B cell (primary cell): ENCODE measurements around the gene C4orf33. TPM values are rescaled to one million over a fixed set of nuclear protein-coding genes. Genes with fewer than 3 reads are reported as not detected.

ENCODE experiments used
- ATAC-seq: fragments of 200-7000 bp; cut with Tn5 transposase; one replicate; pipeline ENCODE4 v1.10.0; 2021; ENCODE audit warnings: low read depth, mild to moderate bottlenecking, moderate number of reproducible peaks, moderate library complexity
- CTCF ChIA-PET: fragments of 350-600 bp; sonication (Branson Sonifier 250); formaldehyde crosslinking; loops from one replicate; lab custom pipeline; 2021; ENCODE audit warnings: antibody characterized with exemption, inconsistent platforms; lab: Charles Lee
- POLR2A ChIA-PET: fragments of 350-600 bp; sonication (Branson Sonifier 250); formaldehyde crosslinking; loops from one replicate; lab custom pipeline; 2021; ENCODE audit warnings: antibody characterized with exemption; lab: Charles Lee
- DNase-seq: peaks from one replicate; pipeline ENCODE4 v3.0.0; 2013
- H2AFZ ChIP-seq: 2 replicates; pipeline ENCODE4 v1.6.1; 2012; ENCODE audit warnings: mild to moderate bottlenecking, low read depth, low read length; ENCODE audit not compliant: insufficient read depth, poor library complexity, severe bottlenecking
- H3K27ac ChIP-seq, 2 donors: 1 replicate in 1 of 2; 2 replicates in 1 of 2; pipeline ENCODE4 v1.5.1; 2012 to 2013; ENCODE audit warnings: low read length in 2 of 2, mild to moderate bottlenecking in 2 of 2, moderate library complexity in 1 of 2
- H3K27me3 ChIP-seq, 4 experiments: fragments of 200-600 bp in 1 of 4; sonication (generic) in 1 of 4; replicated peaks in 1 of 4; 1 replicate in 2 of 4; 2 replicates in 2 of 4; pipeline versions ENCODE4 v1.6.1 to v1.7.0; 2013 to 2016; ENCODE audit warnings: low read length in 3 of 4, mild to moderate bottlenecking in 2 of 4, mixed read lengths in 1 of 4, moderate library complexity in 1 of 4; ENCODE audit not compliant: insufficient read depth in 4 of 4, control insufficient read depth in 3 of 4; ENCODE audit errors: control extremely low read depth in 1 of 4
- H3K36me3 ChIP-seq, 2 experiments: replicated peaks in 1 of 2; 1 replicate in 1 of 2; 2 replicates in 1 of 2; pipeline versions ENCODE4 v1.6.1 to v1.7.1; 2013; ENCODE audit warnings: low read length in 1 of 2; ENCODE audit not compliant: insufficient read depth in 2 of 2, control insufficient read depth in 1 of 2; ENCODE audit errors: control extremely low read depth in 1 of 2, extremely low read depth in 1 of 2
- H3K4me1 ChIP-seq, 2 donors: fragments of 200-600 bp in 1 of 2; sonication (generic) in 1 of 2; 1 replicate in 1 of 2; 2 replicates in 1 of 2; pipeline versions ENCODE4 v1.5.1 to v1.6.1; 2013 to 2017; ENCODE audit warnings: low read length in 2 of 2; ENCODE audit not compliant: control insufficient read depth in 2 of 2, insufficient read depth in 2 of 2
- H3K4me2 ChIP-seq: replicated peaks from 2 replicates; pipeline ENCODE3; 2012; ENCODE audit warnings: mild to moderate bottlenecking, low read depth, low read length; ENCODE audit not compliant: poor library complexity, severe bottlenecking
- H3K4me3 ChIP-seq, 5 experiments: fragments of 200-600 bp in 1 of 5; sonication (generic) in 1 of 5; 1 replicate in 3 of 5; 2 replicates in 2 of 5; pipeline versions ENCODE4 v1.5.1 to v1.7.0; 2011 to 2016; ENCODE audit warnings: low read length in 4 of 5, mild to moderate bottlenecking in 4 of 5, low read depth in 2 of 5, control low read depth in 1 of 5, moderate library complexity in 1 of 5; ENCODE audit not compliant: insufficient read depth in 1 of 5; ENCODE audit errors: control extremely low read depth in 1 of 5, extremely low read depth in 1 of 5
- H3K79me2 ChIP-seq: fragments of 200-600 bp; sonication (generic); one replicate; pipeline ENCODE4 v1.6.0; 2016; ENCODE audit warnings: low read length; ENCODE audit not compliant: control insufficient read depth, insufficient read depth
- H3K9ac ChIP-seq: fragments of 200-600 bp; sonication (generic); 2 replicates; pipeline ENCODE4 v1.6.1; 2017; ENCODE audit warnings: mild to moderate bottlenecking, low read length, moderate library complexity
- H3K9me3 ChIP-seq, 3 donors: one replicate each; pipeline versions ENCODE4 v1.6.1 to v1.7.1; 2013; ENCODE audit warnings: low read length in 2 of 3; ENCODE audit not compliant: control insufficient read depth in 2 of 3, insufficient read depth in 1 of 3; ENCODE audit errors: control extremely low read depth in 1 of 3
- H4K20me1 ChIP-seq: 2 replicates; pipeline ENCODE4 v1.6.0; 2012; ENCODE audit warnings: mild to moderate bottlenecking, low read length; ENCODE audit not compliant: insufficient read depth, control insufficient read depth, poor library complexity, severe bottlenecking
- H3K27ac Mint-ChIP-seq: one replicate; pipeline ENCODE4 v1.8.0; 2021; ENCODE audit warnings: mixed read lengths
- H3K27me3 Mint-ChIP-seq: one replicate; pipeline ENCODE4 v1.8.0; 2021; ENCODE audit warnings: mixed read lengths
- H3K4me1 Mint-ChIP-seq: one replicate; pipeline ENCODE4 v1.8.0; 2021; ENCODE audit warnings: mixed read lengths
- H3K4me3 Mint-ChIP-seq: one replicate; pipeline ENCODE4 v1.8.0; 2021; ENCODE audit warnings: mixed read lengths
- H3K9me3 Mint-ChIP-seq: one replicate; pipeline ENCODE4 v1.8.0; 2022; ENCODE audit warnings: mixed read lengths; ENCODE audit not compliant: insufficient read depth
- EZH2 ChIP-seq: IDR thresholded peaks from 2 replicates; pipeline ENCODE4 v1.6.1; 2012; ENCODE audit warnings: borderline replicate concordance, low read depth, mild to moderate bottlenecking, moderate library complexity, low read length; ENCODE audit not compliant: insufficient read depth, poor library complexity, severe bottlenecking
- WGBS: methylation state at CpG from one replicate; pipeline ENCODE4 v1.1.5; 2013; ENCODE audit warnings: missing lambda C conversion rate; ENCODE audit not compliant: insufficient coverage; 5-methylcytosine and 5-hydroxymethylcytosine counted together
- intact Hi-C: fragments of 100-400 bp; cut with micrococcal nuclease; formaldehyde crosslinking; loops from one replicate; pipeline ENCODE4 v1.10.0; 2022
- polyA plus RNA-seq: library from polyadenylated mRNA; depleted of rRNA; stranded (reverse); fragments of >200 nt; gene quantifications from 2 replicates; pipeline ENCODE4 v1.2.3, GENCODE V29; 2012
- total RNA-seq, 2 donors: library from RNA; stranded (reverse); fragments of 120-200 nt in 1 of 2; gene quantifications; 1 replicate in 1 of 2; 2 replicates in 1 of 2; pipeline versions ENCODE4 v1.2.3 to v1.2.4, GENCODE V29; 2013 to 2022
- TF ChIP-seq, protein P1 (sequence below): fragments of 200-600 bp; IDR thresholded peaks from one replicate; pipeline ENCODE4 v1.8.0; 2022; ENCODE audit warnings: antibody characterized with exemption, mild to moderate bottlenecking

The C4orf33 gene
- total and polyA plus RNA-seq, 2 donors (not counting 1 experiment from before 2014, with no cell fraction given): 9.0 to 9.5 TPM

DNA sequence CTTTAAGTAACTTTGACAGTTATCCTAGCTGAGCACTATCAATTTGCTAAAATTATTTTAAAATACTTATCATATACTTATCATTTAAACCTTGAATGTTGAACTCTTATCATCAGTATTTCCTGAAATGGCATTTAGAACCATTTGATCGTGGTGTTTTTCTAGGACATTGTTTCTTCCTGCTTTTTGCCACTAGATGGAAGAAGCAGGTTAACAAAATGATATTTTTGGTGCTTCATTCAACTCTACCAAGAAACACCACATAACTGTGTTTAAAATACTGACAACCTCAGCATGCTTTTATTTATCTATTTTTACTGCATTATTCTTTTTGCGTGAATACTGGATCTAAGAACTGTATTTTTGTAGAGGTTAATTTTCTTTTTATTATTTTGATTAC, 44.6 kb downstream of the C4orf33 start:
- POLR2A ChIA-PET: no interaction called here
- Mint-ChIP-seq H3K4me1 (no peaks in the 10 kb centered on the region), H3K4me3 (no peak overlapping the region), H3K9me3 (no peaks in the 10 kb centered on the region), H3K27ac (no peak overlapping the region), H3K27me3 (peaks cover 11% of the 10 kb centered on the region)
- no peaks in the 10 kb centered on the region for H3K4me1 ChIP-seq
- CTCF ChIA-PET: no interaction called here
- no peak for DNase-seq
- H2AFZ ChIP-seq: no peak overlapping the region
- intact Hi-C loops: no loop called here
- no peaks in the 10 kb centered on the region for H3K36me3 ChIP-seq
- no peaks in the 10 kb centered on the region for H3K9me3 ChIP-seq
- no peak overlapping the region for H3K27ac ChIP-seq
- TF ChIP-seq, protein P1, sequence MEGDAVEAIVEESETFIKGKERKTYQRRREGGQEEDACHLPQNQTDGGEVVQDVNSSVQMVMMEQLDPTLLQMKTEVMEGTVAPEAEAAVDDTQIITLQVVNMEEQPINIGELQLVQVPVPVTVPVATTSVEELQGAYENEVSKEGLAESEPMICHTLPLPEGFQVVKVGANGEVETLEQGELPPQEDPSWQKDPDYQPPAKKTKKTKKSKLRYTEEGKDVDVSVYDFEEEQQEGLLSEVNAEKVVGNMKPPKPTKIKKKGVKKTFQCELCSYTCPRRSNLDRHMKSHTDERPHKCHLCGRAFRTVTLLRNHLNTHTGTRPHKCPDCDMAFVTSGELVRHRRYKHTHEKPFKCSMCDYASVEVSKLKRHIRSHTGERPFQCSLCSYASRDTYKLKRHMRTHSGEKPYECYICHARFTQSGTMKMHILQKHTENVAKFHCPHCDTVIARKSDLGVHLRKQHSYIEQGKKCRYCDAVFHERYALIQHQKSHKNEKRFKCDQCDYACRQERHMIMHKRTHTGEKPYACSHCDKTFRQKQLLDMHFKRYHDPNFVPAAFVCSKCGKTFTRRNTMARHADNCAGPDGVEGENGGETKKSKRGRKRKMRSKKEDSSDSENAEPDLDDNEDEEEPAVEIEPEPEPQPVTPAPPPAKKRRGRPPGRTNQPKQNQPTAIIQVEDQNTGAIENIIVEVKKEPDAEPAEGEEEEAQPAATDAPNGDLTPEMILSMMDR: no peak
- no peak for TF ChIP-seq EZH2
- H3K27me3 ChIP-seq: peaks cover 0 to 8% (median 0%) of the 10 kb centered on the region in 4 experiments
- no peak overlapping the region for H3K4me3 ChIP-seq
- H3K9ac ChIP-seq: no peak overlapping the region
- no peaks in the 10 kb centered on the region for H3K79me2 ChIP-seq
- no CpG with 5 or more reads among the region's 2 CpGs for WGBS
- no peaks in the 10 kb centered on the region for H4K20me1 ChIP-seq
- ATAC-seq: no peak
- no peak overlapping the region for H3K4me2 ChIP-seq

DNA sequence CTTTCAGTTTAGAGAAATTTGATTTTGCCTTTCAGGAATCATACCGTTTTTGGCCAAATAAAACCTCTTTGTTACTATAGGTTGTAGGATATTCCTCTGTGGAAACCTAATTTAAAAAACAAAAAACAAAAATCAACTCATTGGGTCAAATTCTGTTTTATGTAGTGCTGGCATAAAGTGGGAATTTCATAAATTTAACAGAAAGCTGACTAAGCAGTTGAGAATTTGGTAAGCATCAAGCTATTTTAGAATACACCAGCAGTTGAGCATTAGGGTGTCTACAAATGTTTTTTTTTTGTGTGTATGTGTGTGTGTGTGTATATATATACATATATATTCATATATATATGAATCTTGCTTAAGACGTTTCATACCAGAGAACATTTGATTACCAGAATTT, 47.4 kb downstream of the C4orf33 start:
- peaks cover 17% of the 10 kb centered on the region for H3K27me3 Mint-ChIP-seq
- Histone ChIP-seq H3K4me1 (no peaks in the 10 kb centered on the region), H3K79me2 (no peaks in the 10 kb centered on the region), H3K9ac (no peak overlapping the region), H3K4me3 (no peak overlapping the region), H4K20me1 (no peaks in the 10 kb centered on the region), H3K27me3 (peaks cover 0 to 8% (median 0%) of the 10 kb centered on the region in 4 experiments), H3K36me3 (no peaks in the 10 kb centered on the region), H3K9me3 (no peaks in the 10 kb centered on the region), H3K4me2 (no peak overlapping the region), H3K27ac (no peak overlapping the region), H2AFZ (no peak overlapping the region)
- ATAC-seq: no peak
- no peak overlapping the region for H3K4me3 Mint-ChIP-seq
- TF ChIP-seq, protein P1: no peak
- TF ChIP-seq EZH2: no peak
- no peaks in the 10 kb centered on the region for H3K4me1 Mint-ChIP-seq
- no peak for DNase-seq
- WGBS: no CpG with 5 or more reads among the region's 2 CpGs
- H3K27ac Mint-ChIP-seq: no peak overlapping the region
- ChIA-PET CTCF (no interaction called here), POLR2A (no interaction called here)
- intact Hi-C loops: no loop called here
- no peaks in the 10 kb centered on the region for H3K9me3 Mint-ChIP-seq
